GM23338 (cell line): ENCODE measurements around the gene TRMT2A.

ENCODE experiments used
- EZH2 ChIP-seq: fragments of 200-600 bp; sonication (generic); IDR thresholded peaks from one replicate; pipeline ENCODE4 v1.8.0; 2017; ENCODE audit warnings: antibody characterized with exemption, mild to moderate bottlenecking, low read depth; ENCODE audit not compliant: unreplicated experiment
- EZH2phosphoT487 ChIP-seq: fragments of 200-600 bp; sonication (generic); IDR thresholded peaks from one replicate; pipeline ENCODE4 v1.8.1; 2018; ENCODE audit warnings: antibody characterized with exemption; ENCODE audit not compliant: unreplicated experiment
- TF ChIP-seq, protein P1 (sequence below), 2 experiments: fragments of 200-600 bp in 1 of 2; sonication (generic) in 1 of 2; conservative IDR thresholded peaks; 2 replicates each; pipeline versions ENCODE4 v1.5.1 to v1.6.1; 2016 to 2017; ENCODE audit warnings: antibody characterized with exemption in 2 of 2, low read depth in 2 of 2, mild to moderate bottlenecking in 2 of 2, moderate library complexity in 1 of 2

- TF ChIP-seq, protein P1, sequence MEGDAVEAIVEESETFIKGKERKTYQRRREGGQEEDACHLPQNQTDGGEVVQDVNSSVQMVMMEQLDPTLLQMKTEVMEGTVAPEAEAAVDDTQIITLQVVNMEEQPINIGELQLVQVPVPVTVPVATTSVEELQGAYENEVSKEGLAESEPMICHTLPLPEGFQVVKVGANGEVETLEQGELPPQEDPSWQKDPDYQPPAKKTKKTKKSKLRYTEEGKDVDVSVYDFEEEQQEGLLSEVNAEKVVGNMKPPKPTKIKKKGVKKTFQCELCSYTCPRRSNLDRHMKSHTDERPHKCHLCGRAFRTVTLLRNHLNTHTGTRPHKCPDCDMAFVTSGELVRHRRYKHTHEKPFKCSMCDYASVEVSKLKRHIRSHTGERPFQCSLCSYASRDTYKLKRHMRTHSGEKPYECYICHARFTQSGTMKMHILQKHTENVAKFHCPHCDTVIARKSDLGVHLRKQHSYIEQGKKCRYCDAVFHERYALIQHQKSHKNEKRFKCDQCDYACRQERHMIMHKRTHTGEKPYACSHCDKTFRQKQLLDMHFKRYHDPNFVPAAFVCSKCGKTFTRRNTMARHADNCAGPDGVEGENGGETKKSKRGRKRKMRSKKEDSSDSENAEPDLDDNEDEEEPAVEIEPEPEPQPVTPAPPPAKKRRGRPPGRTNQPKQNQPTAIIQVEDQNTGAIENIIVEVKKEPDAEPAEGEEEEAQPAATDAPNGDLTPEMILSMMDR (conservative IDR thresholded peaks at IDR 0.05; ENCODE audit: low read depth in 2 of 2): no peak
- no peak for TF ChIP-seq EZH2
- TF ChIP-seq EZH2phosphoT487: no peak
These were observed 42.0 kb upstream of the TRMT2A start for GRCh38 chr22:20159076-20159475.
